ENCODE results near the gene STEEP1. TPM values are rescaled to one million over a fixed set of nuclear protein-coding genes. Genes with fewer than 3 reads are reported as not detected.
"Not testable (repeated sequence)": the region's sequence is repeated elsewhere in the genome, so short reads cannot be mapped to it uniquely, and the experiment has no call there.

STEEP1 gene
- total RNA-seq, 1 donor, result 24.0 TPM

- TF ChIP-seq CTCF (IDR thresholded peaks at IDR 0.05; ENCODE audit: insufficient read depth, low read length), result no peak
- no peak overlapping the region for H3K4me3 ChIP-seq (ENCODE audit: low read depth, low read length)
- DNase-seq (ENCODE audit: low read depth), result no peak
Measured at GRCh38 chrX:119507206-119507605, 58.0 kb downstream of the STEEP1 start.

GRCh38 chrX:119505945-119506344, 59.3 kb downstream of the STEEP1 start:
- no peak for TF ChIP-seq CTCF (IDR thresholded peaks at IDR 0.05; ENCODE audit: insufficient read depth, low read length)
- DNase-seq (ENCODE audit: low read depth), result no peak

GRCh38 chrX:119505145-119505544, 60.1 kb downstream of the STEEP1 start:
- H3K4me3 ChIP-seq (ENCODE audit: low read depth, low read length); DNase-seq (ENCODE audit: low read depth): not testable (repeated sequence)

More at GRCh38 chrX:119505945-119506344, 59.3 kb downstream of the STEEP1 start:
- no peak overlapping the region for H3K4me3 ChIP-seq (ENCODE audit: low read depth, low read length)

GRCh38 chrX:119503484-119503861, 61.7 kb downstream of the STEEP1 start:
- peak; percentile 90 for DNase-seq (ENCODE audit: low read depth)
- TF ChIP-seq CTCF (IDR thresholded peaks at IDR 0.05; ENCODE audit: insufficient read depth, low read length), result no peak
- H3K4me3 ChIP-seq (ENCODE audit: low read depth, low read length), result no peak overlapping the region

- H3K4me3 ChIP-seq (ENCODE audit: low read depth, low read length), result no peak overlapping the region
- TF ChIP-seq CTCF (IDR thresholded peaks at IDR 0.05; ENCODE audit: insufficient read depth, low read length), result no peak
- DNase-seq (ENCODE audit: low read depth), result peak; percentile 45
Measured at GRCh38 chrX:119502727-119503483, 62.3 kb downstream of the STEEP1 start.

- TF ChIP-seq CTCF (IDR thresholded peaks at IDR 0.05; ENCODE audit: insufficient read depth, low read length), result no peak
- no peak overlapping the region for H3K4me3 ChIP-seq (ENCODE audit: low read depth, low read length)
- no peak for DNase-seq (ENCODE audit: low read depth)
Measured at GRCh38 chrX:119501511-119502148, 63.6 kb downstream of the STEEP1 start.

GRCh38 chrX:119500061-119500800, 65.0 kb downstream of the STEEP1 start:
- no peak overlapping the region for H3K4me3 ChIP-seq (ENCODE audit: low read depth, low read length)
- DNase-seq (ENCODE audit: low read depth), result no peak
- TF ChIP-seq CTCF (IDR thresholded peaks at IDR 0.05; ENCODE audit: insufficient read depth, low read length), result no peak

Data from fibroblast of the aortic adventitia (primary cell).